Endodermal cell (in vitro differentiated cells): ENCODE measurements around the gene MTMR4. TPM values are rescaled to one million over a fixed set of nuclear protein-coding genes. Genes with fewer than 3 reads are reported as not detected.
"Not testable (repeated sequence)": the region's sequence is repeated elsewhere in the genome, so short reads cannot be mapped to it uniquely, and the experiment has no call there.

ENCODE experiments used
- DNase-seq: peaks from one replicate; pipeline ENCODE4 v3.0.0-alpha.2; 2017
- H3K27ac ChIP-seq: 2 replicates; pipeline ENCODE4 v1.5.1; 2013; ENCODE audit warnings: mild to moderate bottlenecking, low read depth, low read length, moderate library complexity
- H3K27me3 ChIP-seq: 2 replicates; pipeline ENCODE4 v1.6.1; 2013; ENCODE audit warnings: mild to moderate bottlenecking, low read length, moderate library complexity; ENCODE audit not compliant: insufficient read depth, control insufficient read depth, poor library complexity, severe bottlenecking
- H3K36me3 ChIP-seq: 2 replicates; pipeline ENCODE4 v1.7.0; 2013; ENCODE audit warnings: mild to moderate bottlenecking, low read length, moderate library complexity; ENCODE audit not compliant: control insufficient read depth, insufficient read depth
- H3K4me1 ChIP-seq: one replicate; pipeline ENCODE4 v1.7.0; 2013; ENCODE audit warnings: low read length; ENCODE audit not compliant: control insufficient read depth, insufficient read depth
- H3K4me3 ChIP-seq: 2 replicates; pipeline ENCODE4 v1.5.1; 2013; ENCODE audit warnings: mild to moderate bottlenecking, low read length, moderate library complexity
- H3K9ac ChIP-seq: 2 replicates; pipeline ENCODE4 v1.6.1; 2013; ENCODE audit warnings: mild to moderate bottlenecking, low read length, moderate library complexity; ENCODE audit not compliant: poor library complexity, severe bottlenecking; ENCODE audit errors: extremely low read depth
- H3K9me3 ChIP-seq: 2 replicates; pipeline ENCODE4 v1.6.1; 2013; ENCODE audit warnings: mild to moderate bottlenecking, low read length, moderate library complexity; ENCODE audit not compliant: control insufficient read depth
- H3K27ac Mint-ChIP-seq: 2 replicates; pipeline ENCODE4 v1.8.0; 2020; ENCODE audit warnings: mixed read lengths
- H3K27me3 Mint-ChIP-seq: 2 replicates; pipeline ENCODE4 v1.8.0; 2021; ENCODE audit warnings: mild to moderate bottlenecking, mixed read lengths; ENCODE audit not compliant: insufficient read depth
- H3K36me3 Mint-ChIP-seq: 2 replicates; pipeline ENCODE4 v1.8.0; 2020; ENCODE audit warnings: low read depth, mixed read lengths
- H3K4me1 Mint-ChIP-seq: 2 replicates; pipeline ENCODE4 v1.8.0; 2020; ENCODE audit warnings: mixed read lengths
- H3K4me3 Mint-ChIP-seq: 2 replicates; pipeline ENCODE4 v1.8.0; 2020; ENCODE audit warnings: mild to moderate bottlenecking, moderate library complexity, mixed read lengths
- H3K9me3 Mint-ChIP-seq: 2 replicates; pipeline ENCODE4 v1.8.0; 2020; ENCODE audit warnings: mild to moderate bottlenecking, mixed read lengths
- WGBS, 2 experiments: methylation state at CpG; one replicate each; pipeline versions ENCODE4 v1.1.5 to v1.1.7; 2013; ENCODE audit warnings: missing lambda C conversion rate in 2 of 2, mixed read lengths in 1 of 2; ENCODE audit not compliant: insufficient coverage in 1 of 2, insufficient read length in 1 of 2; 5-methylcytosine and 5-hydroxymethylcytosine counted together
- total RNA-seq, 2 donors: library from RNA; stranded (reverse); fragmentation: NEBNext Ultra II Directional in 1 of 2; extraction: Animal tissue kit (Norgen Biotek cat#: 25700) in 1 of 2; gene quantifications; 2 replicates in 1 of 2; 3 replicates in 1 of 2; pipeline ENCODE4 v1.2.1, GENCODE V29; 2021
- TF ChIP-seq, protein P1 (sequence below): fragments of 200-600 bp; sonication (generic); conservative IDR thresholded peaks from 2 replicates; pipeline ENCODE4 v1.5.0; 2021; ENCODE audit warnings: antibody characterized with exemption, mild to moderate bottlenecking

The MTMR4 gene
- total RNA-seq, 2 donors from 2014 or later: 39.4 to 52.9 TPM

DNA sequence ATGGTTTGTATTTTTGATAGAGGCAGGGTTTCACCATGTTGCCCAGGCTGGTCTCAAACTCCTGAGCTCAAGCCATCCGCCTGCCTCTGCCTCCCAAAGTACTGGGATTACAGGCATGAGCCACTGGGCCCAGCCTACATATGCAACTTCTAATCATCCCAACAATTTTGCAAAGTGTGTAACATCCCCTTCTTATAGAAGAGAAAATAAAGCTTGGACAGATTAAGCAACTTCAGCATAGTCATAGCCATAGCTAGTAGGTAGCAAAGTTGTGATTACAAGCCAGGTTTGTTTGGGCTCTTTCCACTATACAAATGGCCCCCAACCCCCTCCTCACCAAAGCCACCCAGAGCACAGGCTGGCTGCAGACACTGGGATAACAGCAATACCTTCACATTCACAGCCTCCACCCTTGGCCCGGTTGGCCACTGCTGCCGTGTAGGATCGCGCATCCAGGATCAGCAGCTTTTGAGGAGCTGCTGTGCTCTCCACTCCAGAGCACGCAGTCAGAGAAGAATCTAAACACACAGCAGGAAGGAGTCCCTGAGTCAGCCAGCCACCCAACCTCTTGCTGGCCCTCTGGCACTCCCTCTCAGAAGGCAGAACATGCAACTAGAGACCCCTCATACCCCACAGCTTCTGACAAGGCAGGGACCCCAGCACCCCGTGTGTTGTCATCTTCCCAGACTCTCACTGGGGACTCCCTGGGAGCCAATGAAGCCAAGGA, 7.9 kb downstream of the MTMR4 start:
- Mint-ChIP-seq H3K36me3 (peaks cover 82% of the 10 kb centered on the region), H3K27me3 (no peaks in the 10 kb centered on the region), H3K4me1 (no peaks in the 10 kb centered on the region), H3K9me3 (no peaks in the 10 kb centered on the region), H3K27ac (no peak overlapping the region), H3K4me3 (no peak overlapping the region)
- Histone ChIP-seq H3K27ac (no peak overlapping the region), H3K9ac (no peak overlapping the region), H3K4me1 (no peaks in the 10 kb centered on the region), H3K4me3 (no peak overlapping the region), H3K9me3 (no peaks in the 10 kb centered on the region), H3K27me3 (no peaks in the 10 kb centered on the region), H3K36me3 (peaks cover 89% of the 10 kb centered on the region)
- TF ChIP-seq, protein P1, sequence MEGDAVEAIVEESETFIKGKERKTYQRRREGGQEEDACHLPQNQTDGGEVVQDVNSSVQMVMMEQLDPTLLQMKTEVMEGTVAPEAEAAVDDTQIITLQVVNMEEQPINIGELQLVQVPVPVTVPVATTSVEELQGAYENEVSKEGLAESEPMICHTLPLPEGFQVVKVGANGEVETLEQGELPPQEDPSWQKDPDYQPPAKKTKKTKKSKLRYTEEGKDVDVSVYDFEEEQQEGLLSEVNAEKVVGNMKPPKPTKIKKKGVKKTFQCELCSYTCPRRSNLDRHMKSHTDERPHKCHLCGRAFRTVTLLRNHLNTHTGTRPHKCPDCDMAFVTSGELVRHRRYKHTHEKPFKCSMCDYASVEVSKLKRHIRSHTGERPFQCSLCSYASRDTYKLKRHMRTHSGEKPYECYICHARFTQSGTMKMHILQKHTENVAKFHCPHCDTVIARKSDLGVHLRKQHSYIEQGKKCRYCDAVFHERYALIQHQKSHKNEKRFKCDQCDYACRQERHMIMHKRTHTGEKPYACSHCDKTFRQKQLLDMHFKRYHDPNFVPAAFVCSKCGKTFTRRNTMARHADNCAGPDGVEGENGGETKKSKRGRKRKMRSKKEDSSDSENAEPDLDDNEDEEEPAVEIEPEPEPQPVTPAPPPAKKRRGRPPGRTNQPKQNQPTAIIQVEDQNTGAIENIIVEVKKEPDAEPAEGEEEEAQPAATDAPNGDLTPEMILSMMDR: no peak
- 60 to 95% methylated on average over 1 to 7 of the region's 7 CpGs for WGBS, 2 experiments
- DNase-seq: no peak

DNA sequence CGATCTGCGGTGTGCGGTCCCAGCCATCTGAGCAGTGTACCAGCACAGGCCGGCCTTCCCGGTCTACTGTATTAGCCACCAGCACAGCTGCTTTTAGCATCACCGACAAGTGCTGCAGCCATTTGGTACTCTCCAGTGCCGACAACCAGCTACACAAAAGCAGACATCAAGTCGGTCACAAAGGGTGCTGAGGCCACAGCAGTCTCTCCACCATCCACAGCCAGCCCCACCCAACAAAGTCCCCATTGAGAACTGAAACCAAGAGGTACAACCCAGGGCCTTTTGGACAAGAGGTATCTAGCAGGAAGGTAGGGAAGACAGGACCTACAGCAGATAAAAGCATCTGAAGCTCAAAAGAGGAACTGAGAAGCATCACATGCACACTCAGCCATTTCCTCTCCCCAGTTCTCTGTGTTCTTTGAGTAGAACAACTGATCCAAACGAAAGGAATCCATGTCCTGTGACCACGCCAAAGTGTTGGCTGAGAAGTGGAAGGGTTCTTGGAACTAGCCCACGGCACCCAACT, 9.5 kb downstream of the MTMR4 start:
- no peak overlapping the region for H3K4me3 ChIP-seq
- Mint-ChIP-seq H3K27ac (no peak overlapping the region), H3K4me1 (no peaks in the 10 kb centered on the region), H3K27me3 (no peaks in the 10 kb centered on the region), H3K4me3 (no peak overlapping the region), H3K36me3 (peaks cover 80% of the 10 kb centered on the region), H3K9me3 (no peaks in the 10 kb centered on the region)
- DNase-seq: peak; percentile 35
- H3K27me3 ChIP-seq: no peaks in the 10 kb centered on the region
- H3K36me3 ChIP-seq: peaks cover 88% of the 10 kb centered on the region
- no peak overlapping the region for H3K27ac ChIP-seq
- no peak overlapping the region for H3K9ac ChIP-seq
- TF ChIP-seq, protein P1: no peak
- 92 to 97% methylated on average over 8 to 11 of the region's 11 CpGs for whole genome bisulfite sequencing, 2 experiments
- no peaks in the 10 kb centered on the region for H3K4me1 ChIP-seq
- no peaks in the 10 kb centered on the region for H3K9me3 ChIP-seq

DNA sequence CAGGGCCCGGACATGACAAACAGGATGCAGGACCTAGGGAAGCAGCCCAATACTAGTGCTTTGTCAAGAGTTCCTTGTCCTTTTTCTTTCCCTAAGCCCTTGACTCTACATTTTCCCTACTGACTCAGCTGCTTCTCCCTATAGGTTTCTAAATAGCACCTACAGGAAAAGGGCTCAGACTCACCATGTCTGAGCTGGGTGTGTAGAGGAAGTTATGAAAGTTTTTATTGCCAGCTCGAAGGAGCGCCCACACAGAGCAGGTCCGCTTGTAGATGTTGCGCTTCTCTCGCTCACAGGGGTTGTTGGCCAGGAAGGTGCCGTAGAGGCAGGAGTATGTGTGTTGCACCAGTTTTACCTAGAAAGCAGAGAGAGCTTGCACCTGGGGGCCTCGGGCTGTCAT, 10.6 kb downstream of the MTMR4 start:
- no peak overlapping the region for H3K27ac ChIP-seq
- H3K27me3 ChIP-seq: no peaks in the 10 kb centered on the region
- WGBS, 2 experiments: 96% methylated on average over 8 of the region's 8 CpGs
- DNase-seq: no peak
- no peak overlapping the region for H3K9ac ChIP-seq
- Mint-ChIP-seq H3K4me3 (no peak overlapping the region), H3K4me1 (no peaks in the 10 kb centered on the region), H3K27me3 (no peaks in the 10 kb centered on the region), H3K27ac (no peak overlapping the region), H3K9me3 (no peaks in the 10 kb centered on the region), H3K36me3 (peaks cover 76% of the 10 kb centered on the region)
- H3K9me3 ChIP-seq: no peaks in the 10 kb centered on the region
- peaks cover 87% of the 10 kb centered on the region for H3K36me3 ChIP-seq
- no peak overlapping the region for H3K4me3 ChIP-seq
- TF ChIP-seq, protein P1: no peak
- H3K4me1 ChIP-seq: no peaks in the 10 kb centered on the region

DNA sequence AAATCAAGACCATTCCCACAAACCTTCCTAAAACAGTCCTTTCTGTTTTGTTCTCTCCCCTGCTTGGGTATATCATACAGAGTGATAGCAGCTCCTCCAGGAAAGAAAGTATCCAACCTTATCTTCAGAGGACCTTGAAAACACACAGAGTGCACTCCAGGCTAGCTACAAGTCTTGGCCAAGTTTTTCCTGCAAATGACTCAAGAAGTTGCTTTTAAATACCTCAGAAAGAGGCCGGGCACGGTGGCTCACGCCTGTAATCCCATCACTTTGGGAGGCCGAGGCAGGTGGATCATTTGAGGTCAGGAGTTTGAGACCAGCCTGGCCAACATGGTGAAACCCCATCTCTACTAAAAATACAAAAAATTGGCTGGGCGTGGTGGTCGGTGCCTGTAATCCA, 11.3 kb downstream of the MTMR4 start:
- not testable (repeated sequence) for H3K4me3 Mint-ChIP-seq, H3K4me1 ChIP-seq, H3K4me1 Mint-ChIP-seq, H3K27me3 ChIP-seq, H3K9me3 ChIP-seq, H3K9me3 Mint-ChIP-seq, H3K27ac Mint-ChIP-seq, H3K27me3 Mint-ChIP-seq, H3K9ac ChIP-seq, H3K4me3 ChIP-seq, H3K27ac ChIP-seq
- peaks cover 75% of the 10 kb centered on the region for H3K36me3 Mint-ChIP-seq
- H3K36me3 ChIP-seq: peaks cover 85% of the 10 kb centered on the region
- WGBS, 2 experiments: 93 to 94% methylated on average over 5 to 6 of the region's 6 CpGs
- peak; percentile 30 for DNase-seq
